HepG2 (cell line): Measurements from ENCODE around the gene UBFD1. TPM values are rescaled to one million over a fixed set of nuclear protein-coding genes. Genes with fewer than 3 reads are reported as not detected.

Experiments used
- CHD4 ChIP-seq: fragments of 200-600 bp; sonication (generic); IDR thresholded peaks from 2 replicates; pipeline ENCODE4 v1.7.0; 2017; ENCODE audit warnings: mild to moderate bottlenecking, low read length, borderline replicate concordance
- FIP1L1 ChIP-seq: fragments of 200-400 bp; formaldehyde crosslinking; IDR thresholded peaks from 2 replicates; pipeline ENCODE4 v1.6.1; 2018; ENCODE audit warnings: low read depth, mild to moderate bottlenecking, low read length, moderate library complexity, borderline replicate concordance; ENCODE audit not compliant: insufficient read depth
- IRF2 ChIP-seq: IDR thresholded peaks from 2 replicates; pipeline ENCODE4 v1.6.1; 2018; ENCODE audit warnings: missing genetic modification reagents, missing compliant biosample characterization
- JUNB ChIP-seq: sonication (generic); formaldehyde crosslinking; IDR thresholded peaks from 2 replicates; pipeline ENCODE4 v1.8.0; 2022; ENCODE audit warnings: missing genetic modification reagents, mild to moderate bottlenecking, borderline replicate concordance
- MTA1 ChIP-seq: sonication (generic); formaldehyde crosslinking; IDR thresholded peaks from 2 replicates; pipeline ENCODE4 v1.4.0; 2020; ENCODE audit warnings: missing genetic modification reagents, mild to moderate bottlenecking, borderline replicate concordance
- NCOA1 ChIP-seq: sonication (generic); formaldehyde crosslinking; IDR thresholded peaks from 2 replicates; pipeline ENCODE4 v1.9.0; 2021; ENCODE audit warnings: missing genetic modification reagents
- NFYB ChIP-seq: sonication (generic); formaldehyde crosslinking; IDR thresholded peaks from 2 replicates; pipeline ENCODE4 v1.4.0; 2020; ENCODE audit warnings: missing genetic modification reagents
- RAD21 ChIP-seq: fragments of 450-650 bp; formaldehyde crosslinking; IDR thresholded peaks from 2 replicates; pipeline ENCODE4 v1.5.0; 2020; ENCODE audit warnings: mild to moderate bottlenecking
- RNF2 ChIP-seq: fragments of 450-650 bp; conservative IDR thresholded peaks from 2 replicates; pipeline ENCODE4 v1.6.1; 2016; ENCODE audit warnings: low read depth
- SAP130 ChIP-seq: IDR thresholded peaks from 2 replicates; pipeline ENCODE4 v1.6.1; 2016; ENCODE audit warnings: low read depth
- TBX2 ChIP-seq: sonication (generic); formaldehyde crosslinking; IDR thresholded peaks from 2 replicates; pipeline ENCODE4 v1.5.0; 2020; ENCODE audit warnings: missing genetic modification reagents, mild to moderate bottlenecking, borderline replicate concordance
- XRCC5 ChIP-seq: fragments of 200-400 bp; formaldehyde crosslinking; optimal IDR thresholded peaks from 2 replicates; pipeline ENCODE3; 2017; ENCODE audit warnings: mild to moderate bottlenecking, low read length
- ZNF17 ChIP-seq: sonication (generic); formaldehyde crosslinking; IDR thresholded peaks from 2 replicates; pipeline ENCODE4 v1.5.0; 2020; ENCODE audit warnings: mild to moderate bottlenecking, missing genetic modification reagents
- ZNF225 ChIP-seq: sonication (generic); formaldehyde crosslinking; IDR thresholded peaks from 2 replicates; pipeline ENCODE4 v1.4.0; 2020; ENCODE audit warnings: mild to moderate bottlenecking, missing genetic modification reagents
- ZNF230 ChIP-seq: sonication (generic); formaldehyde crosslinking; IDR thresholded peaks from 2 replicates; pipeline ENCODE4 v1.4.0; 2020; ENCODE audit warnings: mild to moderate bottlenecking, missing genetic modification reagents
- ZNF44 ChIP-seq: sonication (generic); formaldehyde crosslinking; IDR thresholded peaks from 2 replicates; pipeline ENCODE4 v1.5.1; 2020; ENCODE audit warnings: mild to moderate bottlenecking, missing genetic modification reagents
- ZNF570 ChIP-seq: sonication (generic); formaldehyde crosslinking; IDR thresholded peaks from 2 replicates; pipeline ENCODE4 v1.4.0; 2020; ENCODE audit warnings: mild to moderate bottlenecking, missing genetic modification reagents, borderline replicate concordance
- ZNF777 ChIP-seq: sonication (generic); formaldehyde crosslinking; IDR thresholded peaks from 2 replicates; pipeline ENCODE4 v1.4.0; 2020; ENCODE audit warnings: missing genetic modification reagents
- polyA plus RNA-seq, 8 experiments: library from polyadenylated mRNA; depleted of rRNA in 3 of 8; stranded (reverse) in 7 of 8; unstranded in 1 of 8; fragments of >200 nt; fragmentation: Illumina TruSeq in 4 of 8; extraction: Trizol in 4 of 8; gene quantifications; 2 replicates each; pipeline versions ENCODE4 v1.2.1 to v1.2.3, GENCODE V29; 2011 to 2016; ENCODE audit warnings: low read depth in 4 of 8, missing spikeins in 1 of 8, mixed read lengths in 1 of 8; ENCODE audit not compliant: insufficient read depth in 1 of 8
- total RNA-seq, 5 experiments: library from RNA; depleted of rRNA; stranded (reverse); fragments of >200 nt; fragmentation: Illumina TruSeq; extraction: Trizol; gene quantifications; 2 replicates each; pipeline ENCODE4 v1.2.3, GENCODE V29; 2016; ENCODE audit warnings: low read depth in 1 of 5
- TF ChIP-seq, protein P1 (sequence below): IDR thresholded peaks from 2 replicates; pipeline ENCODE4 v1.6.1; 2016; ENCODE audit warnings: missing compliant biosample characterization, missing genetic modification reagents, borderline replicate concordance
- TF ChIP-seq, protein P2 (sequence below): IDR thresholded peaks from 2 replicates; pipeline ENCODE4 v1.6.1; 2016; ENCODE audit warnings: mild to moderate bottlenecking, missing biosample characterization, missing genetic modification reagents
- TF ChIP-seq, protein P3 (sequence below): IDR thresholded peaks from 2 replicates; pipeline ENCODE4 v1.6.1; 2012; ENCODE audit warnings: low read depth, low read length, improper control_type of control experiment
- TF ChIP-seq, protein P4 (sequence below): sonication (generic); formaldehyde crosslinking; IDR thresholded peaks from 2 replicates; pipeline ENCODE4 v1.4.0; 2020; ENCODE audit warnings: missing genetic modification reagents
- TF ChIP-seq, protein P5 (sequence below): sonication (generic); formaldehyde crosslinking; IDR thresholded peaks from 2 replicates; pipeline ENCODE4 v1.4.0; 2020; ENCODE audit warnings: missing genetic modification reagents

UBFD1 gene
- total and polyA plus RNA-seq, 2 of the 13 experiments (the other 11 are each of a cell fraction or from before 2014, with no cell fraction given): 100 to 111 TPM

DNA sequence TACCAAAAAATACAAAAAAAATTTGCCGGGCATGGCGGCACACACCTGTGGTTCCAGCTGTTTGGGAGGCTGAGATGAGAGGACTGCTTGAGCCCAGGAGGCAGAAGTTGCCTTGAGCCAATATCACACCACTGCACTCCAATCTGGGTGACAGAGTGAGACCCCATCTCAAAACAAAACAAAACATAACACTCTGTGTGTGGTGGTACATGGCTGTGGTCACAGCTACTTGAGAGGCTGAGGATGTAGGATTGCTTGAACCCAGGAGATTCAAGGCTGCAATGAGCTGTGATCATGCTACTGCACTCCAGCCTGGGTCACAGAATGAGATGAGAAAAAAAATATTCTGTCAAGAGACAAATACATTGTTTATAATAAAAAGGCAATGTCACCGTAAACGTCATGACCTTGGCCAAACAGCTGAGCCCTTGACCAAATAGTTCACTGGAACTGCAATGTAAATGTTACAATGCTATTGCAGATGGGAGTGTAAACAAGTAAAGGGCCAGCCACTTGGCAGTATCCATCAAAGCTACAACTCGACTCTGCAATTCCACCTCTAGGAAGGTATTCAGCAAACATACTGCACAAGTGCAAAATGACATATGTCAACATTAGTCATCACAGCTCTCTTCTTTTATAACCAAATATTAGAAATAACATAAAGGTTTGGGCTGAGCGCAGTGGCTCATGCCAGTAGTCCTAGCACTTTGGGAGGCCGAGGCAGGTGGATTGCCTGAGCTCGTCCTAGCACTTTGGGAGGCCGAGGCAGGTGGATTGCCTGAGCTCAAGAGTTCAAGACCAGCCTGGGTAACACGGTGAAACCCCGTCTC, 17.3 kb upstream of the UBFD1 start (continued):
- TF ChIP-seq, protein P1, sequence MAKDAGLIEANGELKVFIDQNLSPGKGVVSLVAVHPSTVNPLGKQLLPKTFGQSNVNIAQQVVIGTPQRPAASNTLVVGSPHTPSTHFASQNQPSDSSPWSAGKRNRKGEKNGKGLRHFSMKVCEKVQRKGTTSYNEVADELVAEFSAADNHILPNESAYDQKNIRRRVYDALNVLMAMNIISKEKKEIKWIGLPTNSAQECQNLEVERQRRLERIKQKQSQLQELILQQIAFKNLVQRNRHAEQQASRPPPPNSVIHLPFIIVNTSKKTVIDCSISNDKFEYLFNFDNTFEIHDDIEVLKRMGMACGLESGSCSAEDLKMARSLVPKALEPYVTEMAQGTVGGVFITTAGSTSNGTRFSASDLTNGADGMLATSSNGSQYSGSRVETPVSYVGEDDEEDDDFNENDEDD (CRISPR knock-in tag): peak; percentile 25; the same call in 1 of the 2 replicates
- TF ChIP-seq ZNF570 (no peak), MTA1 (peak; percentile 55; the same call in 1 of the 2 replicates), SAP130 (CRISPR knock-in tag) (peak; percentile 100), CHD4 (peak; percentile 81; the same call in 1 of the 2 replicates), XRCC5 (peak; percentile 52), ZNF230 (CRISPR knock-in tag) (peak; percentile 38; the same call in 1 of the 2 replicates), JUNB (peak; percentile 92; the same call in 1 of the 2 replicates), IRF2 (peak; percentile 99), FIP1L1 (no peak), ZNF17 (CRISPR knock-in tag) (no peak), RAD21 (CRISPR knock-in tag) (no peak), ZNF44 (peak; percentile 94; the same call in 1 of the 2 replicates), NCOA1 (CRISPR knock-in tag) (no peak), ZNF777 (CRISPR knock-in tag) (no peak), TBX2 (CRISPR knock-in tag) (peak; percentile 98), ZNF225 (0 out of 2 replicates have a peak, but pooled peaks have one; percentile 56), RNF2 (no peak), NFYB (CRISPR knock-in tag) (0 out of 2 replicates have a peak, but pooled peaks have one; percentile 24)
- TF ChIP-seq, protein P2, sequence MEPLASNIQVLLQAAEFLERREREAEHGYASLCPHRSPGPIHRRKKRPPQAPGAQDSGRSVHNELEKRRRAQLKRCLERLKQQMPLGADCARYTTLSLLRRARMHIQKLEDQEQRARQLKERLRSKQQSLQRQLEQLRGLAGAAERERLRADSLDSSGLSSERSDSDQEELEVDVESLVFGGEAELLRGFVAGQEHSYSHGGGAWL (CRISPR knock-in tag): no peak
- TF ChIP-seq, protein P3, sequence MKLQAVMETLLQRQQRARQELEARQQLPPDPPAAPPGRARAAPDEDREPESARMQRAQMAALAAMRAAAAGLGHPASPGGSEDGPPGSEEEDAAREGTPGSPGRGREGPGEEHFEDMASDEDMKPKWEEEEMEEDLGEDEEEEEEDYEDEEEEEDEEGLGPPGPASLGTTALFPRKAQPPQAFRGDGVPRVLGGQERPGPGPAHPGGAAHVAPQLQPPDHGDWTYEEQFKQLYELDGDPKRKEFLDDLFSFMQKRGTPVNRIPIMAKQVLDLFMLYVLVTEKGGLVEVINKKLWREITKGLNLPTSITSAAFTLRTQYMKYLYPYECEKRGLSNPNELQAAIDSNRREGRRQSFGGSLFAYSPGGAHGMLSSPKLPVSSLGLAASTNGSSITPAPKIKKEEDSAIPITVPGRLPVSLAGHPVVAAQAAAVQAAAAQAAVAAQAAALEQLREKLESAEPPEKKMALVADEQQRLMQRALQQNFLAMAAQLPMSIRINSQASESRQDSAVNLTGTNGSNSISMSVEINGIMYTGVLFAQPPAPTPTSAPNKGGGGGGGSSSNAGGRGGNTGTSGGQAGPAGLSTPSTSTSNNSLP: peak; percentile 100
- TF ChIP-seq, protein P4, sequence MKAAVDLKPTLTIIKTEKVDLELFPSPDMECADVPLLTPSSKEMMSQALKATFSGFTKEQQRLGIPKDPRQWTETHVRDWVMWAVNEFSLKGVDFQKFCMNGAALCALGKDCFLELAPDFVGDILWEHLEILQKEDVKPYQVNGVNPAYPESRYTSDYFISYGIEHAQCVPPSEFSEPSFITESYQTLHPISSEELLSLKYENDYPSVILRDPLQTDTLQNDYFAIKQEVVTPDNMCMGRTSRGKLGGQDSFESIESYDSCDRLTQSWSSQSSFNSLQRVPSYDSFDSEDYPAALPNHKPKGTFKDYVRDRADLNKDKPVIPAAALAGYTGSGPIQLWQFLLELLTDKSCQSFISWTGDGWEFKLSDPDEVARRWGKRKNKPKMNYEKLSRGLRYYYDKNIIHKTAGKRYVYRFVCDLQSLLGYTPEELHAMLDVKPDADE: no peak
- TF ChIP-seq, protein P5, sequence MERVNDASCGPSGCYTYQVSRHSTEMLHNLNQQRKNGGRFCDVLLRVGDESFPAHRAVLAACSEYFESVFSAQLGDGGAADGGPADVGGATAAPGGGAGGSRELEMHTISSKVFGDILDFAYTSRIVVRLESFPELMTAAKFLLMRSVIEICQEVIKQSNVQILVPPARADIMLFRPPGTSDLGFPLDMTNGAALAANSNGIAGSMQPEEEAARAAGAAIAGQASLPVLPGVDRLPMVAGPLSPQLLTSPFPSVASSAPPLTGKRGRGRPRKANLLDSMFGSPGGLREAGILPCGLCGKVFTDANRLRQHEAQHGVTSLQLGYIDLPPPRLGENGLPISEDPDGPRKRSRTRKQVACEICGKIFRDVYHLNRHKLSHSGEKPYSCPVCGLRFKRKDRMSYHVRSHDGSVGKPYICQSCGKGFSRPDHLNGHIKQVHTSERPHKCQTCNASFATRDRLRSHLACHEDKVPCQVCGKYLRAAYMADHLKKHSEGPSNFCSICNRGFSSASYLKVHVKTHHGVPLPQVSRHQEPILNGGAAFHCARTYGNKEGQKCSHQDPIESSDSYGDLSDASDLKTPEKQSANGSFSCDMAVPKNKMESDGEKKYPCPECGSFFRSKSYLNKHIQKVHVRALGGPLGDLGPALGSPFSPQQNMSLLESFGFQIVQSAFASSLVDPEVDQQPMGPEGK (CRISPR knock-in tag): peak; percentile 39
